ENCODE results near the gene DEPP1. TPM values are rescaled to one million over a fixed set of nuclear protein-coding genes. Genes with fewer than 3 reads are reported as not detected.
A peak's percentile ranks its signal among the peaks of the same experiment; 100 is the strongest.

The DEPP1 gene
- polyA plus RNA-seq, 2 of the 4 experiments (the other 2 are of a cell fraction): 0.46 to 0.92 TPM

DNA sequence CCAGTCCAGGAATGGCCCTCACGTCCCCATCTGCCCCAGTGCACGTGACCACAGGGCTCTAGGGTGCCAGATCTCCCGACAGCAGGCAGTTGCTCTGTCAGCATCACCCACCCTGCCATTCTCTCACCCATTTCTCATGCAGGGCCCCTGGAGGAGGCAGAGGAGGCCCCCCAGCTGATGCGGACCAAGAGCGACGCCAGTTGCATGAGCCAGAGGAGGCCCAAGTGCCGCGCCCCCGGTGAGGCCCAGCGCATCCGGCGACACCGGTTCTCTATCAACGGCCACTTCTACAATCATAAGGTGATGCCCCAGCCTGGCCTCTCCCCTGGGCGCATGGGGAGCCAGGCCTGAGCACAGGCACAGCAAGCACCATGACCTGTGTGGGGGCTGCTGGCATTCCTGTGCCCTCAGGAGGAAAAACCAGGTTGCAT lies 6.1 kb upstream of the DEPP1 start:
- peaks cover 39% of the 10 kb centered on the region for H3K4me1 ChIP-seq
- ATAC-seq (no peak), DNase-seq (ENCODE audit: low read depth in 1 of 2, low spot score in 1 of 2) (no peak), FAIRE-seq (no peak)
- no peak overlapping the region for H3K4me3 ChIP-seq
- ChIA-PET POLR2A (no interaction called here), CTCF (interaction anchor here (0.9 kb wide), 1 partner anchor 10 kb away, joined by 3 read pairs; no protein-coding TSS in a partner anchor)
- H3K27ac ChIP-seq: peak overlapping the region; percentile 26 to 92; a peak in 1 of 6 replicates
- H3K9me3 ChIP-seq: no peaks in the 10 kb centered on the region
- no peak overlapping the region for H3K4me2 ChIP-seq
- TF ChIP-seq POLR2AphosphoS2 (conservative IDR thresholded peaks at IDR 0.05; ENCODE audit: low read length) (no peak), EHMT2 (IDR thresholded peaks at IDR 0.05; ENCODE audit: low read depth) (no peak), HOXB13 (CRISPR knock-in tag; IDR thresholded peaks at IDR 0.05; ENCODE audit: low read depth) (no peak), BHLHE40 (IDR thresholded peaks at IDR 0.05; ENCODE audit: low read depth, low read length) (no peak), ZNF302 (CRISPR knock-in tag; IDR thresholded peaks at IDR 0.05) (no peak), MAZ (IDR thresholded peaks at IDR 0.05; ENCODE audit: borderline replicate concordance, low read depth, low read length) (no peak), FOSL2 (IDR thresholded peaks at IDR 0.05) (no peak), FOSL2 (CRISPR knock-in tag; IDR thresholded peaks at IDR 0.05) (no peak), HDAC2 (IDR thresholded peaks at IDR 0.05) (no peak), FOXS1 (CRISPR knock-in tag; IDR thresholded peaks at IDR 0.05) (no peak), RNF2 (IDR thresholded peaks at IDR 0.05; ENCODE audit: borderline replicate concordance, low read depth) (no peak), NPAS2 (CRISPR knock-in tag; IDR thresholded peaks at IDR 0.05; ENCODE audit: borderline replicate concordance) (no peak), KDM5A (IDR thresholded peaks at IDR 0.05) (no peak), CHD2 (IDR thresholded peaks at IDR 0.05; ENCODE audit: low read length, partially characterized antibody) (no peak), RAD21 (conservative IDR thresholded peaks at IDR 0.05 in 1 of 2, IDR thresholded peaks at IDR 0.05 in 1 of 2) (no peak)
- TF ChIP-seq, protein P1, sequence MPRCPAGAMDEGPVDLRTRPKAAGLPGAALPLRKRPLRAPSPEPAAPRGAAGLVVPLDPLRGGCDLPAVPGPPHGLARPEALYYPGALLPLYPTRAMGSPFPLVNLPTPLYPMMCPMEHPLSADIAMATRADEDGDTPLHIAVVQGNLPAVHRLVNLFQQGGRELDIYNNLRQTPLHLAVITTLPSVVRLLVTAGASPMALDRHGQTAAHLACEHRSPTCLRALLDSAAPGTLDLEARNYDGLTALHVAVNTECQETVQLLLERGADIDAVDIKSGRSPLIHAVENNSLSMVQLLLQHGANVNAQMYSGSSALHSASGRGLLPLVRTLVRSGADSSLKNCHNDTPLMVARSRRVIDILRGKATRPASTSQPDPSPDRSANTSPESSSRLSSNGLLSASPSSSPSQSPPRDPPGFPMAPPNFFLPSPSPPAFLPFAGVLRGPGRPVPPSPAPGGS (IDR thresholded peaks at IDR 0.05): no peak
- TF ChIP-seq, protein P2, sequence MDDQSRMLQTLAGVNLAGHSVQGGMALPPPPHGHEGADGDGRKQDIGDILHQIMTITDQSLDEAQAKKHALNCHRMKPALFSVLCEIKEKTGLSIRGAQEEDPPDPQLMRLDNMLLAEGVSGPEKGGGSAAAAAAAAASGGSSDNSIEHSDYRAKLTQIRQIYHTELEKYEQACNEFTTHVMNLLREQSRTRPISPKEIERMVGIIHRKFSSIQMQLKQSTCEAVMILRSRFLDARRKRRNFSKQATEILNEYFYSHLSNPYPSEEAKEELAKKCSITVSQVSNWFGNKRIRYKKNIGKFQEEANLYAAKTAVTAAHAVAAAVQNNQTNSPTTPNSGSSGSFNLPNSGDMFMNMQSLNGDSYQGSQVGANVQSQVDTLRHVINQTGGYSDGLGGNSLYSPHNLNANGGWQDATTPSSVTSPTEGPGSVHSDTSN (IDR thresholded peaks at IDR 0.05): no peak
- TF ChIP-seq, protein P3, sequence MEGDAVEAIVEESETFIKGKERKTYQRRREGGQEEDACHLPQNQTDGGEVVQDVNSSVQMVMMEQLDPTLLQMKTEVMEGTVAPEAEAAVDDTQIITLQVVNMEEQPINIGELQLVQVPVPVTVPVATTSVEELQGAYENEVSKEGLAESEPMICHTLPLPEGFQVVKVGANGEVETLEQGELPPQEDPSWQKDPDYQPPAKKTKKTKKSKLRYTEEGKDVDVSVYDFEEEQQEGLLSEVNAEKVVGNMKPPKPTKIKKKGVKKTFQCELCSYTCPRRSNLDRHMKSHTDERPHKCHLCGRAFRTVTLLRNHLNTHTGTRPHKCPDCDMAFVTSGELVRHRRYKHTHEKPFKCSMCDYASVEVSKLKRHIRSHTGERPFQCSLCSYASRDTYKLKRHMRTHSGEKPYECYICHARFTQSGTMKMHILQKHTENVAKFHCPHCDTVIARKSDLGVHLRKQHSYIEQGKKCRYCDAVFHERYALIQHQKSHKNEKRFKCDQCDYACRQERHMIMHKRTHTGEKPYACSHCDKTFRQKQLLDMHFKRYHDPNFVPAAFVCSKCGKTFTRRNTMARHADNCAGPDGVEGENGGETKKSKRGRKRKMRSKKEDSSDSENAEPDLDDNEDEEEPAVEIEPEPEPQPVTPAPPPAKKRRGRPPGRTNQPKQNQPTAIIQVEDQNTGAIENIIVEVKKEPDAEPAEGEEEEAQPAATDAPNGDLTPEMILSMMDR (IDR thresholded peaks at IDR 0.05): no peak
- TF ChIP-seq, protein P4, sequence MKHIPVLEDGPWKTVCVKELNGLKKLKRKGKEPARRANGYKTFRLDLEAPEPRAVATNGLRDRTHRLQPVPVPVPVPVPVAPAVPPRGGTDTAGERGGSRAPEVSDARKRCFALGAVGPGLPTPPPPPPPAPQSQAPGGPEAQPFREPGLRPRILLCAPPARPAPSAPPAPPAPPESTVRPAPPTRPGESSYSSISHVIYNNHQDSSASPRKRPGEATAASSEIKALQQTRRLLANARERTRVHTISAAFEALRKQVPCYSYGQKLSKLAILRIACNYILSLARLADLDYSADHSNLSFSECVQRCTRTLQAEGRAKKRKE (CRISPR knock-in tag; IDR thresholded peaks at IDR 0.05; ENCODE audit: low read depth): no peak
- TF ChIP-seq, protein P5, sequence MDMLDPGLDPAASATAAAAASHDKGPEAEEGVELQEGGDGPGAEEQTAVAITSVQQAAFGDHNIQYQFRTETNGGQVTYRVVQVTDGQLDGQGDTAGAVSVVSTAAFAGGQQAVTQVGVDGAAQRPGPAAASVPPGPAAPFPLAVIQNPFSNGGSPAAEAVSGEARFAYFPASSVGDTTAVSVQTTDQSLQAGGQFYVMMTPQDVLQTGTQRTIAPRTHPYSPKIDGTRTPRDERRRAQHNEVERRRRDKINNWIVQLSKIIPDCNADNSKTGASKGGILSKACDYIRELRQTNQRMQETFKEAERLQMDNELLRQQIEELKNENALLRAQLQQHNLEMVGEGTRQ (IDR thresholded peaks at IDR 0.05): no peak
- TF ChIP-seq, protein P6, sequence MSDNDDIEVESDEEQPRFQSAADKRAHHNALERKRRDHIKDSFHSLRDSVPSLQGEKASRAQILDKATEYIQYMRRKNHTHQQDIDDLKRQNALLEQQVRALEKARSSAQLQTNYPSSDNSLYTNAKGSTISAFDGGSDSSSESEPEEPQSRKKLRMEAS (IDR thresholded peaks at IDR 0.05): no peak
- 88% methylated on average over 6 of the region's 15 CpGs for WGBS (ENCODE audit: missing lambda C conversion rate)

DNA sequence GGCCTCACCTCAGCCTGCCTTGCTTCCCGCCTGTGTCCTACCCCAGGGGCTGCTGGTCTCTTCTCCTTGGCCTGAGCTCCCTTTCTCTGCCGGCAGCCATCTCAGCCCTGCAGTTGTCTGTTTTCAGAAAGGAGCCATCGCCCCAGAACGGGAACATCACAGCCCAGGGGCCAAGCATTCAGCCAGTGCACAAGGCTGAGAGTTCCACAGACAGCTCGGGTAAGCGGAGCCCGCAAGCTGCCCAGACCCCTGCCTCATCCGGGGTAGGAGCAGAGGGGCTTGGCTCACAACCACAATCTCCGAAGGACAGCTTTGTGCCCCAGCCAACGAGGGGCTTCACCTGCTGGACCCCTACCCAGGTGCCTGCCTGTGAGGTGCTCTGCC lies 5.3 kb upstream of the DEPP1 start:
- Histone ChIP-seq H3K9me3 (no peaks in the 10 kb centered on the region), H3K4me3 (no peak overlapping the region), H3K4me2 (no peak overlapping the region), H3K4me1 (peaks cover 47% of the 10 kb centered on the region), H3K27ac (peak overlapping the region in 1 of 2 experiments; percentile 92; a peak in 2 of 6 replicates)
- CTCF ChIA-PET: interaction anchor here (1.0 kb wide), 1 partner anchor 51 kb away, joined by 4 read pairs; no protein-coding TSS in a partner anchor
- ATAC-seq (no peak), FAIRE-seq (no peak), DNase-seq (ENCODE audit: low read depth in 1 of 2, low spot score in 1 of 2) (no peak)
- TF ChIP-seq KDM1A (IDR thresholded peaks at IDR 0.05; ENCODE audit: low read depth) (no peak), SMC3 (IDR thresholded peaks at IDR 0.05) (no peak), FOSB (CRISPR knock-in tag; IDR thresholded peaks at IDR 0.05) (no peak), NPAS2 (CRISPR knock-in tag; IDR thresholded peaks at IDR 0.05; ENCODE audit: borderline replicate concordance) (no peak), POLR2AphosphoS2 (conservative IDR thresholded peaks at IDR 0.05; ENCODE audit: low read length) (no peak), EP300 (IDR thresholded peaks at IDR 0.05) (no peak), FOXS1 (CRISPR knock-in tag; IDR thresholded peaks at IDR 0.05) (no peak), ZNF302 (CRISPR knock-in tag; IDR thresholded peaks at IDR 0.05) (no peak), CHD4 (IDR thresholded peaks at IDR 0.05; ENCODE audit: borderline replicate concordance) (no peak), RARB (CRISPR knock-in tag; IDR thresholded peaks at IDR 0.05) (no peak), SREBF2 (IDR thresholded peaks at IDR 0.05) (no peak), EHMT2 (IDR thresholded peaks at IDR 0.05; ENCODE audit: low read depth) (no peak), POLR2A (IDR thresholded peaks at IDR 0.05; ENCODE audit: low read length) (no peak), TP53 (CRISPR knock-in tag; IDR thresholded peaks at IDR 0.05) (no peak), GATA3 (IDR thresholded peaks at IDR 0.05; ENCODE audit: borderline replicate concordance) (no peak), NR3C1 (IDR thresholded peaks at IDR 0.05) (no peak), JUNB (IDR thresholded peaks at IDR 0.05) (no peak), RAD21 (conservative IDR thresholded peaks at IDR 0.05 in 1 of 2, IDR thresholded peaks at IDR 0.05 in 1 of 2) (no peak), CEBPB (IDR thresholded peaks at IDR 0.05) (no peak), RFX5 (IDR thresholded peaks at IDR 0.05) (no peak)
- POLR2A ChIA-PET: no interaction called here
- 92% methylated on average over 8 of the region's 10 CpGs for WGBS (ENCODE audit: missing lambda C conversion rate)
